ENCODE measurements around the gene COLGALT1.
"Not testable (repeated sequence)": the region's sequence is repeated elsewhere in the genome, so short reads cannot be mapped to it uniquely, and the experiment has no call there.

The COLGALT1 gene

GRCh38 chr19:17560205-17560595, 4.8 kb downstream of the COLGALT1 start:
- no peak for DNase-seq (ENCODE audit: low read depth in 2 of 2)

GRCh38 chr19:17562097-17562496, 6.6 kb downstream of the COLGALT1 start:
- no peak for DNase-seq (ENCODE audit: low read depth in 2 of 2)

DNA sequence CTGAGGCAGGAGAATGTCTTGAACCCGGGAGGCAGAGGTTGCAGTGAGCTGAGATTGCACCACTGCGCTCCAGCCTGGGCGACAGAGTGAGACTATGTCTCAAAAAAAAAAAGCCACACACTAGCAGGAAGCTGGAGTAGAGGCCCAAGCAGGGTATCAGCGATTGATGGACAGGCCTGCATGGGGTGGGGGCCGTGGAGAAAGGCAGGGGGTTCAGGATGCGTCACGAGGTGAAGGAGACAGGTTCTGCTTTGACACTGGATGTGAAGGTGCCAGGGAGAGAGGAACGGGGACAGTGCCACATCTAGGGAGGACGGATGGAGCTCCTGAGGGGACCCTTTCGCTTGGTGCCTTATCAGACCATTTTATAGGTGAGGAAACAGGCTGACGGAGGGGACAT, 7.1 kb downstream of the COLGALT1 start:
- DNase-seq (ENCODE audit: low read depth in 2 of 2): no peak

DNA sequence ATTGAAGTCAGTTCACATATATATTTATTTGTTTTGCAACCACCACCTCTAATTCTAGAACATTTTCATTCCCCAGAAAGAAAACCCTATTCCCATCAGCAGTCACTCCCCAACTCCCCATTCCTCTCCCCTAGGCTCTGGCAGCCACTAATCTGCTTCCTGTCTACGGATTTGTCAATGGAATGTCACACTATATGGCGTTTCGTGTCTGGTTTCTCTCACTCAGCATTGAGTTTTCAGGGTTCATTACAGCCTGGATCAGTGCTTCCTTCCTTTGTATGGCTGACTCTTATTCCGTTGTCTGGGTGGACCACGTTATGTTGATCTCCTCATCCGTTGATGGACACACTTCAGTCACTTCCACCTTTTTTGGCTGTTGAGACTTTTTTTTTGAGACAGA, 9.3 kb downstream of the COLGALT1 start:
- no peak for DNase-seq (ENCODE audit: low read depth in 2 of 2)

DNA sequence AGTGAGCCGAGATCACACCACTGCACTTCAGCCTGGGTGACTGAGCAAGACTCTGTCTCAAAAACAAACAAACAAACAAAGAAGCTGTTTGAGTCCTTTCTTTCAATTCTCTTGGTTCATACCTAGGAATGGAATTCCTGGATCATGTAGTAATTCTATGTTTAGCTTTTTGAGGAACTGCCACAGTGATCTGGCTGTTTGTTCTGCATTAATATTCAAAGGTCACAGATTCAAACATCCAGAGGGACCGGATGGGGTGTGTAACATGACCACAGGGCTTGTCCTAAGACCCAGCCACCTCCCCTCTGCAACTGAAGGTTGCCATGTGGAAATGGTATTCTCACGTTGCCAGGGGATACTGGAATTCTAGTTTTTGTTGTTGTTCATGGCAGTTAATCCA, 10.2 kb downstream of the COLGALT1 start:
- no peak for DNase-seq (ENCODE audit: low read depth in 2 of 2)

DNA sequence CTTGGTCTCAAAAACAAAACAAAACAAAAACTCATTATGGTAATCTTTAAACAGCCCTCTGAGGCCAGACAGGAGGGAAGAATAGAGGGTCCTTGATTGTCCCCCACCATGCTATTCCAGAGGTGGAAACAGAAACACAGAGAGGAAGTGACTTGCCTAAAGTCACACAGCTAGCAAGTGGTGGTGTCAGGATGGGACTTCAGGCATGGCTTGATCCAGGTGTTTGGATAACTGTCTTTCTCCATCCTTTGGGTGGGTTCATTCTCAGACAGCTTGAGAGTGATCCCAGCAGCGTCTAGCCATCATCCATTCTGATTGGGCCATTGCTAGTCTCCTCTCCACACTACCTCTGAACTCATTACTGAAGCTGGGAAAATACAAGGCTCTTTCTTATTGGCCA, 12.5 kb downstream of the COLGALT1 start:
- DNase-seq (ENCODE audit: low read depth in 2 of 2): no peak

- not testable (repeated sequence) for DNase-seq (ENCODE audit: low read depth in 2 of 2)
Measured at GRCh38 chr19:17570291-17570690, 14.8 kb downstream of the COLGALT1 start.

DNA sequence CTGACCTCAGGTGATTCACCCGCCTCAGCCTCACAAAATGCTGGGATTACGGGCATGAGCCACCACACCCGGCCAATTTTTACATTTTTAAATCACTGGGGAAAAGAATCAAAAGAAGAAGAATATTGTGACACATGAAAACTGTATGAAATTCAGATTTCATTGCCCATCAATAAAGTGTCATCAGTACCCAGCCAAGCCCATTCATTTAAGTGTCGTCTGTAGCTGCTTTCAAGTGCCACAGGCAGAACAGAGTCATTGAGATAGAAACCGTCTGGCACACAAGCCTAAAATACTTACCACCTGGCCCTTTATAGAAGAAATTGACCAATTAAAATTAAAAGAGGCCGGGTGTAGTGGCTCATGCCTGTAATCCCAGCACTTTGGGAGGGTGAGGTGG, 15.3 kb downstream of the COLGALT1 start:
- no peak for DNase-seq (ENCODE audit: low read depth in 2 of 2)

DNA sequence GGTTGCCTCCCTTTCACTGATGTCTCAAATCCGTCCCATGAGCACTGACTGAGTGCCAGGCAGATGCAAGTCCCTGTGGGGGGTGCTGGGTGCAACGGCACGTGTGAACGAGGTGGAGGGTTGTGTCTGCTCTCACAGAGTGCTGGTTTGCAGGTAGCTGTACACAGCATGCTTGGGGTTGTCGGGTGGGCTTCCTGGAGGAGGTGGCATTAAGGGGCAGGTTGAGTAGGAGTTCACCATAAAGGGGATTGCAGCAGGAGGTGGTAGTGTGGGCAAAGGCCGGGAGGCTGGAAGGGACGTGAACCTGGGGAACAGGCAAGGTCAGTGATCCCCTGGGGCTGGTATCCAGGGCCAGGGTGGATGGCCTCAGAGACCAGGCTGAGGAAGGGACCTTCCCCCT, 17.2 kb downstream of the COLGALT1 start:
- DNase-seq (ENCODE audit: low read depth in 2 of 2): no peak

GRCh38 chr19:17575871-17576757, 20.7 kb downstream of the COLGALT1 start:
- DNase-seq (ENCODE audit: low read depth in 2 of 2): no peak

GRCh38 chr19:17576758-17577456, 21.5 kb downstream of the COLGALT1 start:
- DNase-seq (ENCODE audit: low read depth in 2 of 2): no peak

GRCh38 chr19:17577457-17578097, 22.1 kb downstream of the COLGALT1 start:
- DNase-seq (ENCODE audit: low read depth in 2 of 2): no peak

GRCh38 chr19:17579661-17580244, 24.3 kb downstream of the COLGALT1 start:
- no peak for DNase-seq (ENCODE audit: low read depth in 2 of 2)

- no peak for DNase-seq (ENCODE audit: low read depth in 2 of 2)
Measured at GRCh38 chr19:17580470-17581144, 25.2 kb downstream of the COLGALT1 start.

GRCh38 chr19:17581211-17581874, 25.9 kb downstream of the COLGALT1 start:
- DNase-seq (ENCODE audit: low read depth in 2 of 2): no peak

DNA sequence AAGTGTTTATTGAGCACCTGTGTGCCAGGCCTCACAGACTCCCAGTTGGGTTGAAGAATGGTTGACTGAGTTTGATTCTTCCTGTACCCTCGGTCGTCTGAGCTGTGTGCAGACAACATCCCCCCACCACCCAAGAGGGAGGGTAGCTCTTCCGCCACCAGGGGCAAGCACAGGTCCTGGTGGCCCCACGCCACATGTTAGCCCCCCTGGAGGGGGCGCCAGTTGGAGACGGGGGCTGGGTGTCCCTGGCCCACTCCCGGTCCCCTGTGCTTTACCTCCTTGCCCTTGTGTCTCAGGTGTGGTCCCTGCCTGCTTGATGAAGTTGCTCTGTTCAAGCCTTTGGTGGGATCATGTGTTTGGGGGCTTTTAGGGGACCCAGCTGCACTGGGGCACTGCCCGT, 27.2 kb downstream of the COLGALT1 start:
- no peak for DNase-seq (ENCODE audit: low read depth in 2 of 2)

GRCh38 chr19:17584132-17584531, 28.7 kb downstream of the COLGALT1 start:
- DNase-seq (ENCODE audit: low read depth in 2 of 2): no peak

- DNase-seq (ENCODE audit: low read depth in 2 of 2): not testable (repeated sequence)
Measured at GRCh38 chr19:17585395-17585794, 29.9 kb downstream of the COLGALT1 start.

DNA sequence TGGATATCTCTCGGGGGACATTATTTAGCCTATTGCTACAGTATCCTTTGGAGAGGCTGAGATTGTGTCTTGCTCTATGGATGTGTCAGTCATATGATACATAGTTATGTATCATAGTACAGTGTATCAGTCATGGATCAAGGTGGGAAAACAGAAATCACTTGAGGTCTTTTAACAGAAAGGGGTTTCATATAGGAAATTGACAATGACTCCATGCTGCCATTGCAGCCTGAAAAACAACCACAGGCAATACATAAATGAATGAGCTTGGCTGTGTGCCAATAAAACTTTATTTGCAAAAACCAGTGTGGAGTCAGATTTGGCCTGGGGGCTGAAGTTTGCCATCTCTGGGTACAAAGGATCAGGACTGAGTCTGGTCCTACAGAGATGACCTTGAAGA, 35.4 kb downstream of the COLGALT1 start:
- no peak for DNase-seq (ENCODE audit: low read depth in 2 of 2)

GRCh38 chr19:17594296-17594695, 38.8 kb downstream of the COLGALT1 start:
- DNase-seq (ENCODE audit: low read depth in 2 of 2): not testable (repeated sequence)

GRCh38 chr19:17598063-17598462, 42.6 kb downstream of the COLGALT1 start:
- DNase-seq (ENCODE audit: low read depth in 2 of 2): not testable (repeated sequence)

Data from activated CD8-positive, alpha-beta memory T cell treated with anti-CD3 and anti-CD28 coated beads for 4 hours (primary cell).